Muscle layer of colon (tissue), 2 donors: ENCODE results near the gene PAPOLA.
"Not testable (repeated sequence)": the region's sequence is repeated elsewhere in the genome, so short reads cannot be mapped to it uniquely, and the experiment has no call there.

Experiments used
- H3K27ac ChIP-seq: one replicate; pipeline ENCODE4 v1.7.0; 2013; ENCODE audit warnings: low read depth, mild to moderate bottlenecking, low read length, moderate library complexity
- H3K27me3 ChIP-seq, 2 donors: one replicate each; pipeline ENCODE4 v1.7.0; 2013; ENCODE audit warnings: low read length in 2 of 2, mild to moderate bottlenecking in 2 of 2; ENCODE audit not compliant: insufficient read depth in 2 of 2, control insufficient read depth in 1 of 2
- H3K36me3 ChIP-seq: one replicate; pipeline ENCODE4 v1.7.0; 2013; ENCODE audit warnings: mild to moderate bottlenecking, low read length; ENCODE audit not compliant: insufficient read depth
- H3K4me1 ChIP-seq: one replicate; pipeline ENCODE4 v1.7.0; 2013; ENCODE audit warnings: mild to moderate bottlenecking, low read length; ENCODE audit not compliant: insufficient read depth
- H3K4me3 ChIP-seq, 2 donors: one replicate each; pipeline ENCODE4 v1.7.0; 2013; ENCODE audit warnings: low read length in 2 of 2, low read depth in 1 of 2, mild to moderate bottlenecking in 1 of 2, moderate library complexity in 1 of 2
- H3K9ac ChIP-seq: one replicate; pipeline ENCODE4 v1.7.0; 2013; ENCODE audit warnings: low read length
- H3K9me3 ChIP-seq: one replicate; pipeline ENCODE4 v1.7.0; 2013; ENCODE audit warnings: mild to moderate bottlenecking, low read length
- donor health status: abdominal sarcoma.
- donor health status: Adenocarcinoma of cecum.

PAPOLA gene

GRCh38 chr14:96504353-96504752 lies 2.2 kb downstream of the PAPOLA start:
- peaks cover 48% of the 10 kb centered on the region for H3K4me1 ChIP-seq
- H3K27ac ChIP-seq, H3K9ac ChIP-seq, H3K36me3 ChIP-seq, H3K9me3 ChIP-seq, H3K27me3 ChIP-seq: not testable (repeated sequence)
- peak overlapping the region in 1 of 2 donors; percentile 93 for H3K4me3 ChIP-seq

- Histone ChIP-seq H3K4me3 (no peak overlapping the region), H3K27ac (no peak overlapping the region), H3K27me3 (no peaks in the 10 kb centered on the region), H3K9ac (no peak overlapping the region), H3K36me3 (no peaks in the 10 kb centered on the region), H3K4me1 (peaks cover 63% of the 10 kb centered on the region), H3K9me3 (no peaks in the 10 kb centered on the region)
Observed at GRCh38 chr14:96507723-96508122, 5.5 kb downstream of the PAPOLA start.

GRCh38 chr14:96508900-96509299 lies 6.7 kb downstream of the PAPOLA start:
- H3K4me3 ChIP-seq, result no peak overlapping the region
- H3K27me3 ChIP-seq, result no peaks in the 10 kb centered on the region
- H3K36me3 ChIP-seq, result no peaks in the 10 kb centered on the region
- no peaks in the 10 kb centered on the region for H3K9me3 ChIP-seq
- no peak overlapping the region for H3K27ac ChIP-seq
- H3K9ac ChIP-seq, result no peak overlapping the region
- H3K4me1 ChIP-seq, result peaks cover 60% of the 10 kb centered on the region

GRCh38 chr14:96509457-96510090 lies 7.4 kb downstream of the PAPOLA start:
- Histone ChIP-seq H3K9me3 (no peaks in the 10 kb centered on the region), H3K27me3 (no peaks in the 10 kb centered on the region), H3K4me1 (peaks cover 53% of the 10 kb centered on the region), H3K27ac (no peak overlapping the region), H3K4me3 (no peak overlapping the region), H3K9ac (no peak overlapping the region), H3K36me3 (no peaks in the 10 kb centered on the region)

- H3K4me1 ChIP-seq, result peaks cover 51% of the 10 kb centered on the region
Observed at GRCh38 chr14:96511146-96511545, 9.0 kb downstream of the PAPOLA start.

GRCh38 chr14:96511667-96512066 lies 9.5 kb downstream of the PAPOLA start:
- no peak overlapping the region for H3K4me3 ChIP-seq
- H3K36me3 ChIP-seq, result no peaks in the 10 kb centered on the region
- peaks cover 56% of the 10 kb centered on the region for H3K4me1 ChIP-seq
- no peak overlapping the region for H3K27ac ChIP-seq
- no peak overlapping the region for H3K9ac ChIP-seq
- no peaks in the 10 kb centered on the region for H3K27me3 ChIP-seq
- H3K9me3 ChIP-seq, result no peaks in the 10 kb centered on the region

More at GRCh38 chr14:96511146-96511545, 9.0 kb downstream of the PAPOLA start:
- no peaks in the 10 kb centered on the region for H3K27me3 ChIP-seq
- H3K4me3 ChIP-seq, result no peak overlapping the region
- no peaks in the 10 kb centered on the region for H3K9me3 ChIP-seq
- no peaks in the 10 kb centered on the region for H3K36me3 ChIP-seq
- no peak overlapping the region for H3K27ac ChIP-seq
- no peak overlapping the region for H3K9ac ChIP-seq

- Histone ChIP-seq H3K27me3 (no peaks in the 10 kb centered on the region), H3K4me1 (peaks cover 61% of the 10 kb centered on the region), H3K27ac (no peak overlapping the region), H3K36me3 (no peaks in the 10 kb centered on the region), H3K9me3 (no peaks in the 10 kb centered on the region), H3K9ac (no peak overlapping the region), H3K4me3 (no peak overlapping the region)
Observed at GRCh38 chr14:96512122-96512521, 9.9 kb downstream of the PAPOLA start.

- no peaks in the 10 kb centered on the region for H3K9me3 ChIP-seq
- no peaks in the 10 kb centered on the region for H3K36me3 ChIP-seq
- H3K4me1 ChIP-seq, result peaks cover 59% of the 10 kb centered on the region
- H3K27ac ChIP-seq, result no peak overlapping the region
- no peaks in the 10 kb centered on the region for H3K27me3 ChIP-seq
- no peak overlapping the region for H3K4me3 ChIP-seq
- no peak overlapping the region for H3K9ac ChIP-seq
Observed at GRCh38 chr14:96512602-96513397, 10.6 kb downstream of the PAPOLA start.

- Histone ChIP-seq H3K4me3 (no peak overlapping the region), H3K36me3 (no peaks in the 10 kb centered on the region), H3K27ac (no peak overlapping the region), H3K4me1 (peaks cover 46% of the 10 kb centered on the region), H3K27me3 (no peaks in the 10 kb centered on the region), H3K9ac (no peak overlapping the region), H3K9me3 (no peaks in the 10 kb centered on the region)
Observed at GRCh38 chr14:96514694-96515093, 12.5 kb downstream of the PAPOLA start.

GRCh38 chr14:96515731-96516130 lies 13.5 kb downstream of the PAPOLA start:
- Histone ChIP-seq H3K4me1 (peaks cover 42% of the 10 kb centered on the region), H3K27me3 (no peaks in the 10 kb centered on the region), H3K36me3 (no peaks in the 10 kb centered on the region), H3K4me3 (no peak overlapping the region), H3K27ac (no peak overlapping the region), H3K9ac (no peak overlapping the region), H3K9me3 (no peaks in the 10 kb centered on the region)

- Histone ChIP-seq H3K27ac (no peak overlapping the region), H3K36me3 (no peaks in the 10 kb centered on the region), H3K9ac (no peak overlapping the region), H3K9me3 (no peaks in the 10 kb centered on the region), H3K27me3 (no peaks in the 10 kb centered on the region), H3K4me3 (no peak overlapping the region), H3K4me1 (peaks cover 36% of the 10 kb centered on the region)
Observed at GRCh38 chr14:96516351-96516750, 14.2 kb downstream of the PAPOLA start.

GRCh38 chr14:96519970-96520369 lies 17.8 kb downstream of the PAPOLA start:
- H3K27ac ChIP-seq, result no peak overlapping the region
- H3K4me3 ChIP-seq, result no peak overlapping the region
- peaks cover 22% of the 10 kb centered on the region for H3K4me1 ChIP-seq
- H3K9ac ChIP-seq, result no peak overlapping the region
- peaks cover 9% of the 10 kb centered on the region for H3K36me3 ChIP-seq
- H3K9me3 ChIP-seq, result no peaks in the 10 kb centered on the region
- no peaks in the 10 kb centered on the region for H3K27me3 ChIP-seq
